Measurements from ENCODE around the gene ALOX15.
"Not testable (repeated sequence)": the region's sequence is repeated elsewhere in the genome, so short reads cannot be mapped to it uniquely, and the experiment has no call there.

ALOX15 gene

GRCh38 chr17:4663711-4664110 lies 22.2 kb upstream of the ALOX15 start:
- Histone ChIP-seq H3K27ac (no peak overlapping the region), H3K4me2 (no peak overlapping the region), H3K4me3 (no peak overlapping the region), H3K9ac (no peak overlapping the region), H3K36me3 (no peaks in the 10 kb centered on the region), H3K9me3 (replicated peaks in 1 of 11) (no peaks in the 10 kb centered on the region), H4K20me1 (0 out of 22 replicates have a peak, but pooled peaks cover 0 to 6% (median 0%) of the 10 kb centered on the region in 11 experiments), H3K4me1 (peaks cover 0 to 21% (median 2%) of the 10 kb centered on the region in 10 experiments; a peak in 9 of 20 replicates), H3K27me3 (no peaks in the 10 kb centered on the region)
- no peak for TF ChIP-seq Cebpa-rat (IDR thresholded peaks at IDR 0.05)

DNA sequence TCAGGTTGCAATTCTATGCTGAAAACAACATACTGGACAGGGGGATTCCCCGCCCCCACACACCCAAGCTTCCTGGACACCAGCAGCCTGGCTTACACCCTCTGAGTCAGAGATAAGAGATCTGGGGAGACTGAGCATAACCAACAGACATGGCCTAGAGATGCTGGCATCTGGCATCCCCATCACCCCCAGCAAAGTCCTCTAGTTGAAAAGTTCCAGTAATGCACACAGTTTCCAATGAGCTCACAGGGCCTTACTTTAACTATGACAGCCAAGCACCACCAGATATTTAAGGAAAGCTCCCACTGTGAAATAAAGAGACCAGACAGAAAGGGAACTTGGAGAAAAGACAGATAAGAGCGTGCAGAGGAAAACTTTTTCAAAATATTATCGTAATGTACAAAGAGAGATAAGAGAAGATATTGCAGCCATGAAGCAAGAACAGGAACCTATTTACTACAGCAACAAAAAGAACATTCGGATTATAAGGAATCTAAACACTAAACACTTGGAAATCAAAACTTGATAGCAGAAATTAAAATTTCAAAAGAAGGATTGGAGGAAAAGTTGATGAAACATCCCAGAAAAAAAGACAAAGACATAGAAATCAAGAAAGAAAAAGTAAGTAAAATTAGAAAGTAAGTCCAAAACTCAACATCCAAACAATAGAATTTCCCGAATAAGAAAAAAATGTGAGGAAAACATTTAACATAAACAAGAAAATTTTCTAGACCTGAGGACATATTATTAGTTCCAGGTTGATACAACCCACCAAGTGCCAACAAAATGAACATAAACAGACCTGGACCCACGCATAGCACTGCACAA lies 17.2 kb upstream of the ALOX15 start:
- Histone ChIP-seq H3K4me1 (peaks cover 0 to 36% (median 6%) of the 10 kb centered on the region in 10 experiments; a peak in 11 of 20 replicates), H3K27ac (peak overlapping the region in 1 of 11 experiments; percentile 32; a peak in 1 of 22 replicates), H3K9ac (peak overlapping the region in 1 of 11 experiments; percentile 41; a peak in 1 of 22 replicates), H3K9me3 (replicated peaks in 1 of 11) (peaks cover 0 to 18% (median 7%) of the 10 kb centered on the region in 11 experiments; a peak in 12 of 22 replicates), H3K36me3 (no peaks in the 10 kb centered on the region), H3K4me2 (peak overlapping the region in 4 of 11 experiments; percentile 35 to 73 (median 70); a peak in 8 of 22 replicates), H3K27me3 (no peaks in the 10 kb centered on the region), H3K4me3 (no peak overlapping the region), H4K20me1 (no peaks in the 10 kb centered on the region)
- TF ChIP-seq Cebpa-rat (IDR thresholded peaks at IDR 0.05) = no peak

- Histone ChIP-seq H3K4me1 (peaks cover 5 to 39% (median 10%) of the 10 kb centered on the region in 10 experiments), H3K27ac (peak overlapping the region in 1 of 11 experiments; percentile 32; a peak in 1 of 22 replicates), H3K36me3 (no peaks in the 10 kb centered on the region), H3K4me2 (peak overlapping the region in 3 of 11 experiments; percentile 67 to 73 (median 73); a peak in 6 of 22 replicates), H4K20me1 (no peaks in the 10 kb centered on the region), H3K9ac (no peak overlapping the region), H3K9me3 (replicated peaks in 1 of 11) (peaks cover 0 to 18% (median 7%) of the 10 kb centered on the region in 11 experiments; a peak in 12 of 22 replicates), H3K27me3 (no peaks in the 10 kb centered on the region), H3K4me3 (no peak overlapping the region)
- no peak for TF ChIP-seq Cebpa-rat (IDR thresholded peaks at IDR 0.05)
Observed at GRCh38 chr17:4657678-4658077, 16.2 kb upstream of the ALOX15 start.

- H3K4me2 ChIP-seq, H4K20me1 ChIP-seq, H3K4me3 ChIP-seq, H3K36me3 ChIP-seq, H3K27ac ChIP-seq, H3K9ac ChIP-seq, H3K27me3 ChIP-seq: not testable (repeated sequence)
- Histone ChIP-seq H3K9me3 (replicated peaks in 1 of 11) (peaks cover 0 to 18% (median 7%) of the 10 kb centered on the region in 11 experiments; a peak in 12 of 22 replicates), H3K4me1 (peaks cover 13 to 47% (median 19%) of the 10 kb centered on the region in 10 experiments)
Observed at GRCh38 chr17:4655933-4656332, 14.5 kb upstream of the ALOX15 start.

- Histone ChIP-seq H3K4me1 (peaks cover 7 to 29% (median 20%) of the 10 kb centered on the region in 10 experiments; a peak in 19 of 20 replicates), H3K27me3 (no peaks in the 10 kb centered on the region), H3K36me3 (no peaks in the 10 kb centered on the region), H3K4me2 (peak overlapping the region in 6 of 11 experiments; percentile 26 to 60 (median 40); a peak in 11 of 22 replicates), H3K9ac (no peak overlapping the region), H3K4me3 (no peak overlapping the region), H3K9me3 (replicated peaks in 1 of 11) (peaks cover 0 to 18% (median 7%) of the 10 kb centered on the region in 11 experiments; a peak in 12 of 22 replicates), H4K20me1 (no peaks in the 10 kb centered on the region), H3K27ac (no peak overlapping the region)
- TF ChIP-seq Cebpa-rat (IDR thresholded peaks at IDR 0.05) = no peak
Observed at GRCh38 chr17:4652997-4653396, 11.5 kb upstream of the ALOX15 start.

- Histone ChIP-seq H3K4me2 (peak overlapping the region in 4 of 11 experiments; percentile 11 to 52 (median 40); a peak in 5 of 22 replicates), H3K27me3 (peaks cover under 1 to 18% (median 11%) of the 10 kb centered on the region in 11 experiments), H3K9ac (no peak overlapping the region), H3K4me3 (no peak overlapping the region), H3K9me3 (replicated peaks in 1 of 11) (peaks cover 0 to 11% (median 0%) of the 10 kb centered on the region in 11 experiments; a peak in 2 of 22 replicates), H4K20me1 (no peaks in the 10 kb centered on the region), H3K4me1 (peaks cover 0 to 28% (median 22%) of the 10 kb centered on the region in 10 experiments; a peak in 17 of 20 replicates), H3K36me3 (no peaks in the 10 kb centered on the region), H3K27ac (no peak overlapping the region)
- no peak for TF ChIP-seq Cebpa-rat (IDR thresholded peaks at IDR 0.05)
Observed at GRCh38 chr17:4648741-4649140, 7.3 kb upstream of the ALOX15 start.

DNA sequence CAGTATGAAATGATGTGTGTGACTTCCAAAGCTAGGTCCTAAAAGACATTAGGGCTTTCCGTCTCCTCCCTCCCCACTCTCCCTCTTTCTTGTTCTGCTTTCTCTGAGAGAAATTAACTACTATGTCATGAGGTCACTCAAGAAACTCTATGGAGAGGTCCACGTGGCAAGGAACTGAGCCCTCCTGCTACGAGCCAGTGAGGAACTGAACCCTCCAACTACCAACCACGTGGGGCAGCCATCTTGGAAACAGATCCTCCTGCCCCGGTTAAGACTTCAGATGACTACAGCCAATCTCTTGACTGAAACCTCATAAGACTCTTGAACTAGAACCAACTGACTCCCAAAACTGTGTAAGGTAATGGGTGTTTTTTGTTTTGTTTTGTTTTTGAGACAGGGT lies 4.2 kb upstream of the ALOX15 start:
- no peak overlapping the region for H3K9ac ChIP-seq
- no peaks in the 10 kb centered on the region for H3K36me3 ChIP-seq
- no peak overlapping the region for H3K4me3 ChIP-seq
- H3K9me3 ChIP-seq (replicated peaks in 1 of 11) = peaks cover 0 to 11% (median 0%) of the 10 kb centered on the region in 11 experiments; a peak in 2 of 22 replicates
- peaks cover 31 to 49% (median 42%) of the 10 kb centered on the region in 11 experiments for H3K27me3 ChIP-seq
- peaks cover 0 to 11% (median 4%) of the 10 kb centered on the region in 11 experiments; a peak in 8 of 22 replicates for H4K20me1 ChIP-seq
- H3K4me1 ChIP-seq = peaks cover 0 to 20% (median 9%) of the 10 kb centered on the region in 10 experiments; a peak in 13 of 20 replicates
- TF ChIP-seq Cebpa-rat (IDR thresholded peaks at IDR 0.05) = no peak
- H3K4me2 ChIP-seq = peak overlapping the region in 1 of 11 experiments; percentile 12; a peak in 2 of 22 replicates
- H3K27ac ChIP-seq = no peak overlapping the region

DNA sequence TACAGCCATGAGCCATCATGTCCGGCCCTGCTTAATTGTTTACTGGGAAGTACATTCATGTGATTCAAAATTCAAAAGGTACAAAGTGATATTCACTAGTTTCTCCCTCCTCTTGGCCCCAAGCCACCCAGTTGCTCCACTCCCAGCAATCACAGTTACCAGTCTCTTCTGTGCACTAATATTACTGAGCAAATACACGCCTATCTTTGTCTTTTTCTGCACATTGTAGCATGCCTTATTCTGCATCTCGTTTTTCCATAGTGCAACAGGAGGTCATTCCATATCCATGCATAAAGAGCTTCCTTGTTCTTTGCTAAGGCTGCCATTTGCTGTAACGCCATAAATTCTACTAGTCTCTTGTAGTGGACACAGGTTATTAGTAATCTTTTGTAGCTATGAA lies 2.2 kb upstream of the ALOX15 start:
- no peak for TF ChIP-seq Cebpa-rat (IDR thresholded peaks at IDR 0.05)
- H3K9ac ChIP-seq = no peak overlapping the region
- H4K20me1 ChIP-seq = peaks cover 0 to 11% (median 4%) of the 10 kb centered on the region in 11 experiments; a peak in 8 of 22 replicates
- peaks cover 0 to 11% (median 0%) of the 10 kb centered on the region in 11 experiments; a peak in 2 of 22 replicates for H3K9me3 ChIP-seq (replicated peaks in 1 of 11)
- peaks cover 44 to 68% (median 60%) of the 10 kb centered on the region in 11 experiments for H3K27me3 ChIP-seq
- H3K36me3 ChIP-seq = no peaks in the 10 kb centered on the region
- no peak overlapping the region for H3K4me3 ChIP-seq
- no peak overlapping the region for H3K27ac ChIP-seq
- no peak overlapping the region for H3K4me2 ChIP-seq
- H3K4me1 ChIP-seq = peaks cover 0 to 24% (median 14%) of the 10 kb centered on the region in 10 experiments; a peak in 14 of 20 replicates

GRCh38 chr17:4642286-4642685 lies 808 bp upstream of the ALOX15 start:
- no peak overlapping the region for H3K9ac ChIP-seq
- H3K36me3 ChIP-seq = no peaks in the 10 kb centered on the region
- TF ChIP-seq Cebpa-rat (IDR thresholded peaks at IDR 0.05) = no peak
- H3K9me3 ChIP-seq (replicated peaks in 1 of 11) = peaks cover 0 to 11% (median 0%) of the 10 kb centered on the region in 11 experiments; a peak in 2 of 22 replicates
- H4K20me1 ChIP-seq = peaks cover 0 to 11% (median 4%) of the 10 kb centered on the region in 11 experiments; a peak in 8 of 22 replicates
- H3K4me1 ChIP-seq = peaks cover 1 to 21% (median 11%) of the 10 kb centered on the region in 10 experiments; a peak in 18 of 20 replicates
- H3K27me3 ChIP-seq = peaks cover 47 to 77% (median 64%) of the 10 kb centered on the region in 11 experiments
- H3K4me3 ChIP-seq = no peak overlapping the region
- no peak overlapping the region for H3K27ac ChIP-seq
- H3K4me2 ChIP-seq = no peak overlapping the region

- H3K9me3 ChIP-seq (replicated peaks in 1 of 11); H3K27ac ChIP-seq; H3K9ac ChIP-seq; H3K36me3 ChIP-seq: not testable (repeated sequence)
- Histone ChIP-seq H4K20me1 (peaks cover 0 to 21% (median 4%) of the 10 kb centered on the region in 11 experiments; a peak in 8 of 22 replicates), H3K4me3 (0 out of 20 replicates have a peak overlapping the region, but pooled peaks of 1 of the 10 experiments have one; percentile 9), H3K4me2 (peak overlapping the region in 3 of 11 experiments; percentile 21 to 61 (median 25); a peak in 4 of 22 replicates), H3K4me1 (peaks cover 17 to 37% (median 28%) of the 10 kb centered on the region in 10 experiments), H3K27me3 (peaks cover 47 to 81% (median 64%) of the 10 kb centered on the region in 11 experiments)
Observed at GRCh38 chr17:4640569-4641188, 799 bp downstream of the ALOX15 start.

- not testable (repeated sequence) for H3K36me3 ChIP-seq; H3K27ac ChIP-seq; H3K4me3 ChIP-seq; H3K9ac ChIP-seq; H3K9me3 ChIP-seq (replicated peaks in 1 of 11)
- Histone ChIP-seq H4K20me1 (peaks cover 0 to 23% (median 4%) of the 10 kb centered on the region in 11 experiments; a peak in 8 of 22 replicates), H3K4me2 (peak overlapping the region in 8 of 11 experiments; percentile 11 to 48 (median 30); a peak in 11 of 22 replicates), H3K4me1 (peaks cover 28 to 49% (median 39%) of the 10 kb centered on the region in 10 experiments), H3K27me3 (peaks cover 47 to 70% (median 62%) of the 10 kb centered on the region in 11 experiments)
Observed at GRCh38 chr17:4639301-4640059, 2.0 kb downstream of the ALOX15 start.
